ENCODE data around the gene TMEM204.

The TMEM204 gene

GRCh38 chr16:1533443-1533951, at the start of gene TMEM204:
Gene TMEM204 (plus strand): TSS chr16:1533666. CDS start chr16:1534276, 610 bp downstream.
- no peak for DNase-seq (ENCODE audit: low spot score)

GRCh38 chr16:1485847-1486496, 47.5 kb upstream of the TMEM204 start:
- no peak for DNase-seq (ENCODE audit: low spot score)

GRCh38 chr16:1486551-1487390, 46.7 kb upstream of the TMEM204 start:
- DNase-seq (ENCODE audit: low spot score): no peak

GRCh38 chr16:1487395-1488053, 45.9 kb upstream of the TMEM204 start:
- no peak for DNase-seq (ENCODE audit: low spot score)

GRCh38 chr16:1488054-1488601, 45.3 kb upstream of the TMEM204 start:
- DNase-seq (ENCODE audit: low spot score): no peak

GRCh38 chr16:1488619-1489018, 44.8 kb upstream of the TMEM204 start, which contains the start of gene PTX4:
Gene PTX4 (minus strand): TSS chr16:1488944. CDS start chr16:1488909, 35 bp downstream.
- no peak for DNase-seq (ENCODE audit: low spot score)

- no peak for DNase-seq (ENCODE audit: low spot score)
Observed at GRCh38 chr16:1489077-1489476, 44.4 kb upstream of the TMEM204 start.

- no peak for DNase-seq (ENCODE audit: low spot score)
Observed at GRCh38 chr16:1491327-1491726, 42.1 kb upstream of the TMEM204 start.

GRCh38 chr16:1492082-1492922, 41.2 kb upstream of the TMEM204 start:
- DNase-seq (ENCODE audit: low spot score): no peak

GRCh38 chr16:1492923-1493745, 40.3 kb upstream of the TMEM204 start, which contains the start of gene TELO2:
Gene TELO2 (plus strand): TSS chr16:1493360. CDS start chr16:1494282, 922 bp downstream.
- DNase-seq (ENCODE audit: low spot score): peak; percentile 91

GRCh38 chr16:1493746-1494094, 39.7 kb upstream of the TMEM204 start:
- peak; percentile 47 for DNase-seq (ENCODE audit: low spot score)

GRCh38 chr16:1494129-1494640, 39.3 kb upstream of the TMEM204 start:
- peak; percentile 68 for DNase-seq (ENCODE audit: low spot score)

GRCh38 chr16:1494711-1495110, 38.8 kb upstream of the TMEM204 start:
- DNase-seq (ENCODE audit: low spot score): no peak

- DNase-seq (ENCODE audit: low spot score): no peak
Observed at GRCh38 chr16:1495211-1495888, 38.1 kb upstream of the TMEM204 start.

GRCh38 chr16:1495889-1496262, 37.6 kb upstream of the TMEM204 start:
- no peak for DNase-seq (ENCODE audit: low spot score)

GRCh38 chr16:1496464-1496863, 37.0 kb upstream of the TMEM204 start:
- no peak for DNase-seq (ENCODE audit: low spot score)

- DNase-seq (ENCODE audit: low spot score): no peak
Observed at GRCh38 chr16:1497014-1497598, 36.4 kb upstream of the TMEM204 start.

GRCh38 chr16:1498899-1499676, 34.4 kb upstream of the TMEM204 start:
- DNase-seq (ENCODE audit: low spot score): no peak

Data from HuH-7.5 (cell line).